HEK293 (cell line): ENCODE measurements around the gene SUFU.

Source experiments
- CTCF ChIA-PET: fragments of 350-600 bp; formaldehyde crosslinking; extraction: SDS; loops from one replicate; lab custom pipeline; 2021; ENCODE audit warnings: antibody characterized with exemption; lab: Yijun Ruan, JAX
- POLR2A ChIA-PET: fragments of 300-600 bp; formaldehyde crosslinking; extraction: SDS; loops from one replicate; lab custom pipeline; 2020; ENCODE audit warnings: antibody characterized with exemption, inconsistent platforms; lab: Yijun Ruan, JAX
- H3K27ac ChIP-seq: fragments of 200-500 bp; sonication (Bioruptor generic); 2 replicates; pipeline ENCODE4 v1.5.1; 2014; ENCODE audit warnings: low read depth, low read length, control low read depth, inconsistent platforms; ENCODE audit errors: extremely low read depth
- H3K36me3 ChIP-seq, 2 experiments: fragments of 200-500 bp in 1 of 2; sonication (Bioruptor generic) in 1 of 2; 1 replicate in 1 of 2; 2 replicates in 1 of 2; pipeline ENCODE4 v1.5.1; 2014 to 2017; ENCODE audit warnings: inconsistent platforms in 2 of 2, low read length in 2 of 2; ENCODE audit not compliant: control insufficient read depth in 2 of 2, insufficient read depth in 1 of 2
- H3K4me1 ChIP-seq: fragments of 200-500 bp; sonication (Bioruptor generic); 2 replicates; pipeline ENCODE4 v1.5.1; 2014; ENCODE audit warnings: mild to moderate bottlenecking, low read length, inconsistent platforms; ENCODE audit not compliant: control insufficient read depth, insufficient read depth
- H3K4me3 ChIP-seq: 2 replicates; pipeline ENCODE4 v1.5.1; 2011; ENCODE audit warnings: low read depth, mild to moderate bottlenecking, control low read depth, low read length, moderate library complexity
- H3K9me3 ChIP-seq: fragments of 200-500 bp; sonication (Bioruptor generic); 2 replicates; pipeline ENCODE4 v1.5.1; 2014; ENCODE audit warnings: low read depth, low read length, inconsistent platforms; ENCODE audit not compliant: control insufficient read depth, insufficient read depth
- BCL11A ChIP-seq: fragments of 450-650 bp; formaldehyde crosslinking; IDR thresholded peaks from 2 replicates; pipeline ENCODE4 v1.5.1; 2016; ENCODE audit warnings: low read depth, missing biosample characterization, missing genetic modification characterization
- FEZF1 ChIP-seq: fragments of 450-650 bp; formaldehyde crosslinking; IDR thresholded peaks from 2 replicates; pipeline ENCODE4 v1.5.1; 2016; ENCODE audit warnings: missing biosample characterization, missing genetic modification characterization
- MEIS1 ChIP-seq: sonication (generic); formaldehyde crosslinking; IDR thresholded peaks from 2 replicates; pipeline ENCODE4 v1.8.1; 2022; ENCODE audit warnings: missing genetic modification reagents, mild to moderate bottlenecking, borderline replicate concordance
- PATZ1 ChIP-seq: fragments of 450-650 bp; formaldehyde crosslinking; IDR thresholded peaks from 2 replicates; pipeline ENCODE4 v1.5.1; 2016; ENCODE audit warnings: missing biosample characterization, missing genetic modification characterization
- PRDM6 ChIP-seq: fragments of 450-650 bp; formaldehyde crosslinking; IDR thresholded peaks from 2 replicates; pipeline ENCODE4 v1.5.1; 2017; ENCODE audit warnings: missing biosample characterization, missing genetic modification characterization
- RBAK ChIP-seq: fragments of 450-650 bp; formaldehyde crosslinking; IDR thresholded peaks from 2 replicates; pipeline ENCODE4 v1.5.1; 2016; ENCODE audit warnings: missing biosample characterization, missing genetic modification characterization
- YY1 ChIP-seq: fragments of 450-650 bp; formaldehyde crosslinking; IDR thresholded peaks from 2 replicates; pipeline ENCODE4 v1.5.1; 2018; ENCODE audit warnings: missing biosample characterization, missing genetic modification characterization
- ZNF174 ChIP-seq: fragments of 450-650 bp; formaldehyde crosslinking; IDR thresholded peaks from 2 replicates; pipeline ENCODE4 v1.5.0; 2017; ENCODE audit warnings: missing biosample characterization, mild to moderate bottlenecking, missing genetic modification characterization
- ZNF18 ChIP-seq: fragments of 450-650 bp; formaldehyde crosslinking; IDR thresholded peaks from 2 replicates; pipeline ENCODE4 v1.5.1; 2016; ENCODE audit warnings: missing biosample characterization, missing genetic modification characterization
- ZNF2 ChIP-seq: fragments of 450-650 bp; formaldehyde crosslinking; IDR thresholded peaks from 2 replicates; pipeline ENCODE4 v1.5.1; 2016; ENCODE audit warnings: missing biosample characterization, missing genetic modification characterization
- ZNF223 ChIP-seq: fragments of 450-650 bp; formaldehyde crosslinking; IDR thresholded peaks from 2 replicates; pipeline ENCODE4 v1.5.1; 2016; ENCODE audit warnings: missing biosample characterization, missing genetic modification characterization
- ZNF239 ChIP-seq: fragments of 450-650 bp; formaldehyde crosslinking; IDR thresholded peaks from 2 replicates; pipeline ENCODE4 v1.5.1; 2016; ENCODE audit warnings: missing biosample characterization, missing genetic modification characterization
- ZNF391 ChIP-seq: fragments of 450-650 bp; formaldehyde crosslinking; IDR thresholded peaks from 2 replicates; pipeline ENCODE4 v1.5.1; 2016; ENCODE audit warnings: low read depth, missing biosample characterization, missing genetic modification characterization, borderline replicate concordance
- ZNF548 ChIP-seq: fragments of 450-650 bp; formaldehyde crosslinking; IDR thresholded peaks from 2 replicates; pipeline ENCODE4 v1.5.1; 2016; ENCODE audit warnings: missing biosample characterization, missing genetic modification characterization
- ZNF555 ChIP-seq: fragments of 450-650 bp; formaldehyde crosslinking; conservative IDR thresholded peaks from 2 replicates; pipeline ENCODE4 v1.5.1; 2017; ENCODE audit warnings: missing biosample characterization, mild to moderate bottlenecking, missing genetic modification characterization, inconsistent platforms
- ZNF558 ChIP-seq: fragments of 450-650 bp; formaldehyde crosslinking; IDR thresholded peaks from 2 replicates; pipeline ENCODE4 v1.5.1; 2016; ENCODE audit warnings: missing biosample characterization, missing genetic modification characterization
- ZNF560 ChIP-seq: fragments of 450-650 bp; formaldehyde crosslinking; IDR thresholded peaks from 2 replicates; pipeline ENCODE4 v1.5.1; 2017; ENCODE audit warnings: missing biosample characterization, missing genetic modification characterization, borderline replicate concordance
- ZNF639 ChIP-seq: fragments of 450-650 bp; formaldehyde crosslinking; IDR thresholded peaks from 2 replicates; pipeline ENCODE4 v1.5.1; 2016; ENCODE audit warnings: missing biosample characterization, missing genetic modification characterization
- ZNF645 ChIP-seq: fragments of 450-650 bp; formaldehyde crosslinking; IDR thresholded peaks from 2 replicates; pipeline ENCODE4; 2016; ENCODE audit warnings: missing biosample characterization, missing genetic modification characterization
- ZNF654 ChIP-seq: fragments of 450-650 bp; formaldehyde crosslinking; IDR thresholded peaks from 2 replicates; pipeline ENCODE4 v1.5.1; 2016; ENCODE audit warnings: low read depth, missing biosample characterization, missing genetic modification characterization
- ZNF704 ChIP-seq: fragments of 450-650 bp; formaldehyde crosslinking; IDR thresholded peaks from 2 replicates; pipeline ENCODE4 v1.5.1; 2016; ENCODE audit warnings: missing biosample characterization, missing genetic modification characterization

SUFU gene

GRCh38 chr10:102601639-102602038, 97.9 kb downstream of the SUFU start:
- peaks cover 3 to 88% of the 10 kb centered on the region in 2 experiments; a peak in 2 of 3 replicates for H3K36me3 ChIP-seq
- POLR2A ChIA-PET: no interaction called here
- H3K4me1 ChIP-seq: no peaks in the 10 kb centered on the region
- H3K9me3 ChIP-seq: no peaks in the 10 kb centered on the region
- no peak overlapping the region for H3K4me3 ChIP-seq
- CTCF ChIA-PET: interaction anchor here (2.3 kb wide), 1 partner anchor 18 kb away, joined by 10 read pairs; no protein-coding TSS in a partner anchor
- TF ChIP-seq PRDM6 (tag by site-specific recombination) (no peak), ZNF2 (tag by site-specific recombination) (no peak), YY1 (no peak), ZNF391 (tag by site-specific recombination) (no peak), RBAK (no peak), ZNF558 (tag by site-specific recombination) (no peak), PATZ1 (tag by site-specific recombination) (no peak), ZNF223 (tag by site-specific recombination) (no peak), ZNF560 (tag by site-specific recombination) (no peak), ZNF639 (no peak), ZNF654 (tag by site-specific recombination) (no peak), BCL11A (tag by site-specific recombination) (no peak), FEZF1 (tag by site-specific recombination) (no peak), MEIS1 (no peak), ZNF704 (no peak), ZNF555 (tag by site-specific recombination) (no peak), ZNF548 (tag by site-specific recombination) (no peak)
- TF ChIP-seq, all 188 proteins: peak for 0
- no peak overlapping the region for H3K27ac ChIP-seq

- ChIA-PET POLR2A (no interaction called here), CTCF (interaction anchor here (0.6 to 2.3 kb wide), 4 partner anchors 16 to 1331 kb away, joined by 3 to 10 read pairs (median 3); no protein-coding TSS in a partner anchor)
- H3K9me3 ChIP-seq: no peaks in the 10 kb centered on the region
- no peak overlapping the region for H3K27ac ChIP-seq
- H3K4me3 ChIP-seq: no peak overlapping the region
- peaks cover 3 to 79% of the 10 kb centered on the region in 2 experiments; a peak in 2 of 3 replicates for H3K36me3 ChIP-seq
- H3K4me1 ChIP-seq: no peaks in the 10 kb centered on the region
- no peak for TF ChIP-seq ZNF174 (tag by site-specific recombination)
- no peak for TF ChIP-seq ZNF2 (tag by site-specific recombination)
- no peak for TF ChIP-seq ZNF645 (tag by site-specific recombination)
- no peak for TF ChIP-seq ZNF18 (tag by site-specific recombination)
- no peak for TF ChIP-seq ZNF239
Measured at GRCh38 chr10:102602272-102603045, 98.7 kb downstream of the SUFU start.
